Stimulated activated CD8-positive, alpha-beta memory T cell treated with anti-CD3 and anti-CD28 coated beads, Interleukin-4, amount 100 ng/mL, for 48 hours (primary cell): ENCODE data around the gene KRTAP5-9.
"Not testable (repeated sequence)": the region's sequence is repeated elsewhere in the genome, so short reads cannot be mapped to it uniquely, and the experiment has no call there.

Experiments
- DNase-seq: peaks from one replicate; pipeline ENCODE4 v3.0.0-alpha.2; 2020

KRTAP5-9 gene

DNA sequence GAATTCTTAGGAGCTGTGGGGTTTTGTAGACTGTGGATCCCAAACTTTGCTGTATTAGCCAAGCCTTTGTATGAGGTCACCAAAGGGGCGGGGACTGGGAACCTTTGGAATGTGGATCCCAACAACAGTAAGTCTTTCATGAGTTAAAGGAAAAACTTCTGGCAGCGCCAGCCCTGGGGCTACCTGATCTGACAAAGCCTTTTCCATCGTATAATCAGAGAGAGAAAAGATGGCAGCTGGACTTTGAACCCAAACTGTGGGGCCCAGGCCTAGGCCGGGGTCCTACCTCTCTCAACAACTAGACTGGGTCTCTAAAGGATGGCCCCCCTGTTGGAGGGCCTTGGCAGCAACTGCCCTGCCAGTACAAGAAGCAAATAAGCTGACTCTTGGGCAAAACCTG, 40.1 kb downstream of the KRTAP5-9 start:
- not testable (repeated sequence) for DNase-seq

DNA sequence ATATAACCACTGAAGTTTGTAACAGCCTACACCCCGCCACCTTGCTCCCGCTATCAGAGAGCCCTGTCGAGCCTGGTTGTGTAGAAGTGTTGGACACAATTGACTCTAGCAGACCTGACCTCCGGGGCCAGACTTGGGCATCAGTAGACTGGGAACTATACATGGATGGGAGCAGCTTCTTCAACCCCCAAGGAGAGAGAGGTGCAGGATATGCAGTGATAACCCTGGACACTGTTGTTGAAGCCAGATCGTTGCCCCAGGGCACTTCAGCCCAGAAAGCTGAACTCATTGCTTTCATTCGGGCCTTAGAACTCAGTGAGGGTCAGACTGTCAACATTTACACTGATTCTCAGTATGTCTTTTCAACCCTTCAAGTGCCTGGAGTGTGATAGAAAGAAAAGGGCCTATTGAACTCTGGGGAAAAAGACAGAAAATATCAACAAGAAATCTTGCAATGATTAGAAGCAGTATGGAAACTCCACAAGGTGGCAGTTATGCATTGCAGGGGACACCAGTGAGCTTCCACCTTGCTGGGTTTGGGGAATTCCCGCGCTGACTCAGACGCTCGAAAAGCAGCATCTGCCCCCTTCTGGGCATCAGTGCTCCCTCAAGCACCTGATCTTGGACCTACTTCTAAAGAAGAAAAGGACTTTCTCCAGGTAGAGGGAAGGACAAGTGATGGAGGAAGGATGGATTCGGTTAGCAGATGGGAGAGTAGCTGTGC, 40.8 kb downstream of the KRTAP5-9 start:
- DNase-seq: peak; percentile 75

GRCh38 chr11:71589546-71589920, 41.3 kb downstream of the KRTAP5-9 start:
- not testable (repeated sequence) for DNase-seq
